Measurements from ENCODE around the gene EMC6.

The EMC6 gene

GRCh38 chr17:3656755-3657587, 11.6 kb upstream of the EMC6 start:
- no peak for DNase-seq

- no peak for DNase-seq
These were observed 11.1 kb upstream of the EMC6 start for GRCh38 chr17:3657588-3657869.

- DNase-seq = no peak
These were observed 10.5 kb upstream of the EMC6 start for GRCh38 chr17:3657874-3658783.

- no peak for DNase-seq
These were observed 9.7 kb upstream of the EMC6 start for GRCh38 chr17:3658784-3659449.

- DNase-seq = no peak
These were observed 9.0 kb upstream of the EMC6 start for GRCh38 chr17:3659541-3660111.

- no peak for DNase-seq
These were observed 8.2 kb upstream of the EMC6 start for GRCh38 chr17:3660311-3660891.

- no peak for DNase-seq
These were observed 5.3 kb upstream of the EMC6 start for GRCh38 chr17:3663102-3664011.

GRCh38 chr17:3665834-3666233, 2.8 kb upstream of the EMC6 start:
- DNase-seq = no peak

- DNase-seq = no peak
These were observed 2.1 kb upstream of the EMC6 start for GRCh38 chr17:3666516-3666915.

GRCh38 chr17:3667366-3668278, 990 bp upstream of the EMC6 start:
- no peak for DNase-seq

GRCh38 chr17:3669085-3669347, 404 bp downstream of the EMC6 start:
- no peak for DNase-seq

- no peak for DNase-seq
These were observed 936 bp downstream of the EMC6 start for GRCh38 chr17:3669548-3669947.

GRCh38 chr17:3672571-3672970, 4.0 kb downstream of the EMC6 start:
- DNase-seq = no peak

GRCh38 chr17:3675886-3676285, 7.3 kb downstream of the EMC6 start:
- no peak for DNase-seq

- no peak for DNase-seq
These were observed 9.6 kb downstream of the EMC6 start for GRCh38 chr17:3678095-3678820.

- no peak for DNase-seq
These were observed 10.4 kb downstream of the EMC6 start for GRCh38 chr17:3678821-3679530.

GRCh38 chr17:3679531-3680126, 11.0 kb downstream of the EMC6 start:
- DNase-seq = no peak

- DNase-seq = no peak
These were observed 12.4 kb downstream of the EMC6 start for GRCh38 chr17:3681057-3681456.

- no peak for DNase-seq
These were observed 13.0 kb downstream of the EMC6 start for GRCh38 chr17:3681565-3681964.
